Esophagus muscularis mucosa (tissue), 4 donors: Measurements from ENCODE around the gene LTBP1. TPM values are rescaled to one million over a fixed set of nuclear protein-coding genes. Genes with fewer than 3 reads are reported as not detected.

Source experiments
- DNase-seq: peaks from one replicate; pipeline ENCODE4 v3.0.0-alpha.2; 2017; ENCODE audit errors: extremely low spot score
- H3K27ac ChIP-seq, 4 donors: fragments of 200-600 bp; sonication (generic); replicated peaks in 1 of 4; 1 replicate in 3 of 4; 2 replicates in 1 of 4; pipeline ENCODE4 v1.5.1; 2016 to 2019; ENCODE audit warnings: mild to moderate bottlenecking in 1 of 4
- H3K27me3 ChIP-seq, 4 donors: fragments of 200-600 bp; sonication (generic); one replicate each; pipeline versions ENCODE4 v1.5.1 to v1.6.0; 2016 to 2019
- H3K36me3 ChIP-seq, 4 donors: fragments of 200-600 bp; sonication (generic); one replicate each; pipeline ENCODE4 v1.5.1; 2016 to 2019
- H3K4me1 ChIP-seq, 4 donors: fragments of 200-600 bp; sonication (generic); one replicate each; pipeline ENCODE4 v1.5.1; 2016 to 2019
- H3K4me3 ChIP-seq, 4 donors: fragments of 200-600 bp; sonication (generic); 1 replicate in 2 of 4; 2 replicates in 2 of 4; pipeline ENCODE4 v1.5.1; 2016 to 2019; ENCODE audit warnings: mild to moderate bottlenecking in 4 of 4, moderate library complexity in 1 of 4
- H3K9me3 ChIP-seq, 4 donors: fragments of 200-600 bp; sonication (generic); 1 replicate in 3 of 4; 2 replicates in 1 of 4; pipeline ENCODE4 v1.5.1; 2016 to 2019
- CTCF ChIP-seq, 3 experiments: fragments of 200-600 bp in 2 of 3; fragments of 450-650 bp in 1 of 3; sonication (generic) in 2 of 3; IDR thresholded peaks; one replicate each; pipeline ENCODE4 v1.5.1; 2017 to 2019; ENCODE audit warnings: antibody characterized with exemption in 3 of 3, mild to moderate bottlenecking in 2 of 3, moderate library complexity in 1 of 3
- EP300 ChIP-seq: sonication (generic); formaldehyde crosslinking; IDR thresholded peaks from one replicate; pipeline ENCODE4 v1.6.1; 2017; ENCODE audit warnings: antibody characterized with exemption
- POLR2A ChIP-seq: fragments of 450-650 bp; IDR thresholded peaks from one replicate; pipeline ENCODE4 v1.6.1; 2017; ENCODE audit warnings: antibody characterized with exemption, moderate library complexity, mild to moderate bottlenecking, low read depth
- POLR2AphosphoS5 ChIP-seq, 2 donors: sonication (generic); formaldehyde crosslinking; IDR thresholded peaks; one replicate each; pipeline ENCODE4 v1.6.1; 2017; ENCODE audit warnings: antibody characterized with exemption in 2 of 2
- WGBS: methylation state at CpG from one replicate; pipeline ENCODE4 v1.1.5; 2018; 5-methylcytosine and 5-hydroxymethylcytosine counted together
- intact Hi-C: fragments of 100-400 bp; cut with DNase I; formaldehyde crosslinking; loops from one replicate; pipeline ENCODE4 v1.15.1; 2023
- total RNA-seq, 4 donors: library from RNA; depleted of rRNA; stranded (reverse); fragments of >200 nt; gene quantifications; one replicate each; pipeline versions ENCODE4 v1.1.0 to v1.2.1, GENCODE V29; 2016

Gene LTBP1
- total RNA-seq, 4 donors from 2014 or later: 254 to 465 (median 368) TPM

DNA sequence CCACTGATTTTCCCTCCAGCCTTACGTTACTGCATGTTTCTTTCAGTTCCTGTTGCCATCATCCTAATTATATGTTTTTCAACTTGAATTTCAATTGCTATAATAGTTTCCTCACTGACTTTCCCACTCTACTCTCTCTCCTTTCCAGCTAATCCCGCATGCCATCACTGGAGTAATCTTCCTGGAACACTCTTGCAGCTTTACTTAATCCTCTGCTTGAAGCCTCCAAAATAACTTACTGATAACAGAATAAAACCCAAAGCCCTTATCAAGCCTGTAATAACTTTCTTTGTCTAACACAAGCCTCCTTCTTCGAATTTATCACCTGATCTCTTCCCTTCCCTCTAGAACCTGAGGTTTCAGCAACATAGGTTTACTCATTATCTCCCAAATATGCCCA lies 237.3 kb downstream of the LTBP1 start:
- Histone ChIP-seq H3K27ac (no peak overlapping the region), H3K4me3 (no peak overlapping the region), H3K27me3 (no peaks in the 10 kb centered on the region), H3K4me1 (peaks cover 0 to 24% (median 7%) of the 10 kb centered on the region in 4 donors), H3K36me3 (peaks cover 8 to 39% (median 10%) of the 10 kb centered on the region in 4 donors), H3K9me3 (no peaks in the 10 kb centered on the region)
- TF ChIP-seq POLR2AphosphoS5 (IDR thresholded peaks at IDR 0.05): no peak
- no peak for TF ChIP-seq CTCF (IDR thresholded peaks at IDR 0.05)
- TF ChIP-seq EP300: no peak
- TF ChIP-seq POLR2A: no peak
- no peak for DNase-seq
- intact Hi-C loops: no loop called here
- 87% methylated on average over 3 of the region's 3 CpGs for WGBS

- TF ChIP-seq EP300: no peak
- no peak for TF ChIP-seq POLR2A
- no peak for TF ChIP-seq POLR2AphosphoS5 (IDR thresholded peaks at IDR 0.05)
- no peak for TF ChIP-seq CTCF (IDR thresholded peaks at IDR 0.05)
- H3K4me1 ChIP-seq: peaks cover 0 to 28% (median 15%) of the 10 kb centered on the region in 4 donors
- no peak overlapping the region for H3K4me3 ChIP-seq
- H3K27ac ChIP-seq: peak overlapping the region in 1 of 4 donors; percentile 8
- H3K36me3 ChIP-seq: peaks cover 19 to 57% (median 22%) of the 10 kb centered on the region in 4 donors
- 84% methylated on average over 6 of the region's 6 CpGs for WGBS
- DNase-seq: no peak
- intact Hi-C loops: no loop called here
- no peaks in the 10 kb centered on the region for H3K9me3 ChIP-seq
- H3K27me3 ChIP-seq: no peaks in the 10 kb centered on the region
Measured at GRCh38 chr2:33186937-33187336, 240.2 kb downstream of the LTBP1 start.

DNA sequence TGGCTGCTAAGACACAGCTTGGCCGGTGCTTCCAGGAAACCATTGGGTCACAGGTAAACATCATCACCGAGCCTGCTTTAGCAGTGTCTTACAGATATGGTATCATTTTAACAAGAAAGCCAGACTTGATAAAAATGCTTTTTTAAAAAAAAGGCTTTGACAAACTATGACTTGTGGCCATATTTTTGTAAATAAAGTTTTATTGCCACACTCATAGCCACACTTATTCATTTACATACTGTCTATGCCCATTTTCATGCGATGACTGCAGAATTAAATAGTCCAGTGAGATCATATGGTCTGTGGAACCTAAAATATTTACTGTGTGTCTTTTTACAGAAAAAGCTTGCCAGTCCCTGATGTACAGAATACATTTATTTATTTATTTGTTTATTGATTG lies 242.0 kb downstream of the LTBP1 start:
- no peaks in the 10 kb centered on the region for H3K9me3 ChIP-seq
- intact Hi-C loops: no loop called here
- no peaks in the 10 kb centered on the region for H3K27me3 ChIP-seq
- H3K27ac ChIP-seq: no peak overlapping the region
- no peak overlapping the region for H3K4me3 ChIP-seq
- H3K4me1 ChIP-seq: peaks cover 0 to 30% (median 15%) of the 10 kb centered on the region in 4 donors
- H3K36me3 ChIP-seq: peaks cover 24 to 62% (median 28%) of the 10 kb centered on the region in 4 donors
- no peak for DNase-seq
- TF ChIP-seq EP300 (no peak), POLR2A (no peak), POLR2AphosphoS5 (IDR thresholded peaks at IDR 0.05) (no peak), CTCF (IDR thresholded peaks at IDR 0.05) (no peak)
- WGBS: 92% methylated on average over 3 of the region's 3 CpGs

- WGBS: 62% methylated on average over 5 of the region's 5 CpGs
- Histone ChIP-seq H3K27ac (no peak overlapping the region), H3K27me3 (no peaks in the 10 kb centered on the region), H3K4me3 (no peak overlapping the region), H3K36me3 (peaks cover 26 to 76% (median 32%) of the 10 kb centered on the region in 4 donors), H3K9me3 (no peaks in the 10 kb centered on the region), H3K4me1 (peaks cover 0 to 30% (median 15%) of the 10 kb centered on the region in 4 donors)
- TF ChIP-seq CTCF (IDR thresholded peaks at IDR 0.05) (no peak), POLR2AphosphoS5 (IDR thresholded peaks at IDR 0.05) (no peak), EP300 (no peak), POLR2A (no peak)
- intact Hi-C loops: no loop called here
- DNase-seq: no peak
Measured at GRCh38 chr2:33190393-33190937, 243.7 kb downstream of the LTBP1 start.

GRCh38 chr2:33195891-33196290 lies 249.1 kb downstream of the LTBP1 start:
- intact Hi-C loops: no loop called here
- DNase-seq: no peak
- no peak overlapping the region for H3K4me3 ChIP-seq
- H3K27me3 ChIP-seq: no peaks in the 10 kb centered on the region
- H3K4me1 ChIP-seq: peaks cover 0 to 13% (median 3%) of the 10 kb centered on the region in 4 donors
- 89% methylated on average over 7 of the region's 7 CpGs for WGBS
- no peak overlapping the region for H3K27ac ChIP-seq
- no peaks in the 10 kb centered on the region for H3K9me3 ChIP-seq
- TF ChIP-seq CTCF (IDR thresholded peaks at IDR 0.05) (no peak), POLR2AphosphoS5 (IDR thresholded peaks at IDR 0.05) (no peak), EP300 (no peak), POLR2A (no peak)
- H3K36me3 ChIP-seq: peaks cover 3 to 36% (median 12%) of the 10 kb centered on the region in 4 donors
